Measurements from ENCODE around the gene PTEN.

DNA sequence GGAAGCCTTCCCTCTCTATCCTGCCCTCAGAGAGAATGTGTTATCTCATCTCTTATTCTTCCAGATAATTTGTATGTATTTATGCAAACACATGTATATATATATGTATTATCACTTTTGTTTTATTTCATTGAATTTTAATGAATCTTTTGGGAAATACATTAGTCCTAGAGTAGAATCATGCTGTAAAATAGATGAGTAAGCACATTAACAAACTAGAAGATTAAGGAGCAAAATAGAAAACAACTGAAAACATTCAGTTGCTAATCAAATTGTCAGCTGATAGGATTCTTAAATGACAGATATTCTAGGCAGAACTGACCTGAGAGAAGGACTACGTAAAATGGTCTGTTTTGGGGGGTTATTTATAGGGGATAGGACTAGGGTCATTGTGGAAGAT, 11.3 kb upstream of the PTEN start:
- TF ChIP-seq YY1 (IDR thresholded peaks at IDR 0.05; ENCODE audit: low read depth) (no peak), RAD21 (IDR thresholded peaks at IDR 0.05; ENCODE audit: low read depth) (no peak), CREB1 (IDR thresholded peaks at IDR 0.05; ENCODE audit: low read depth) (no peak), EP300 (IDR thresholded peaks at IDR 0.05; ENCODE audit: borderline replicate concordance) (no peak), CEBPB (IDR thresholded peaks at IDR 0.05) (no peak), TEAD4 (IDR thresholded peaks at IDR 0.05) (no peak), TAF1 (IDR thresholded peaks at IDR 0.05; ENCODE audit: low read depth) (no peak), FOXM1 (IDR thresholded peaks at IDR 0.05; ENCODE audit: borderline replicate concordance, low read depth) (no peak)
- TF ChIP-seq, protein P1, sequence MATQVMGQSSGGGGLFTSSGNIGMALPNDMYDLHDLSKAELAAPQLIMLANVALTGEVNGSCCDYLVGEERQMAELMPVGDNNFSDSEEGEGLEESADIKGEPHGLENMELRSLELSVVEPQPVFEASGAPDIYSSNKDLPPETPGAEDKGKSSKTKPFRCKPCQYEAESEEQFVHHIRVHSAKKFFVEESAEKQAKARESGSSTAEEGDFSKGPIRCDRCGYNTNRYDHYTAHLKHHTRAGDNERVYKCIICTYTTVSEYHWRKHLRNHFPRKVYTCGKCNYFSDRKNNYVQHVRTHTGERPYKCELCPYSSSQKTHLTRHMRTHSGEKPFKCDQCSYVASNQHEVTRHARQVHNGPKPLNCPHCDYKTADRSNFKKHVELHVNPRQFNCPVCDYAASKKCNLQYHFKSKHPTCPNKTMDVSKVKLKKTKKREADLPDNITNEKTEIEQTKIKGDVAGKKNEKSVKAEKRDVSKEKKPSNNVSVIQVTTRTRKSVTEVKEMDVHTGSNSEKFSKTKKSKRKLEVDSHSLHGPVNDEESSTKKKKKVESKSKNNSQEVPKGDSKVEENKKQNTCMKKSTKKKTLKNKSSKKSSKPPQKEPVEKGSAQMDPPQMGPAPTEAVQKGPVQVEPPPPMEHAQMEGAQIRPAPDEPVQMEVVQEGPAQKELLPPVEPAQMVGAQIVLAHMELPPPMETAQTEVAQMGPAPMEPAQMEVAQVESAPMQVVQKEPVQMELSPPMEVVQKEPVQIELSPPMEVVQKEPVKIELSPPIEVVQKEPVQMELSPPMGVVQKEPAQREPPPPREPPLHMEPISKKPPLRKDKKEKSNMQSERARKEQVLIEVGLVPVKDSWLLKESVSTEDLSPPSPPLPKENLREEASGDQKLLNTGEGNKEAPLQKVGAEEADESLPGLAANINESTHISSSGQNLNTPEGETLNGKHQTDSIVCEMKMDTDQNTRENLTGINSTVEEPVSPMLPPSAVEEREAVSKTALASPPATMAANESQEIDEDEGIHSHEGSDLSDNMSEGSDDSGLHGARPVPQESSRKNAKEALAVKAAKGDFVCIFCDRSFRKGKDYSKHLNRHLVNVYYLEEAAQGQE (IDR thresholded peaks at IDR 0.05; ENCODE audit: low read depth) = no peak
- TF ChIP-seq, protein P2, sequence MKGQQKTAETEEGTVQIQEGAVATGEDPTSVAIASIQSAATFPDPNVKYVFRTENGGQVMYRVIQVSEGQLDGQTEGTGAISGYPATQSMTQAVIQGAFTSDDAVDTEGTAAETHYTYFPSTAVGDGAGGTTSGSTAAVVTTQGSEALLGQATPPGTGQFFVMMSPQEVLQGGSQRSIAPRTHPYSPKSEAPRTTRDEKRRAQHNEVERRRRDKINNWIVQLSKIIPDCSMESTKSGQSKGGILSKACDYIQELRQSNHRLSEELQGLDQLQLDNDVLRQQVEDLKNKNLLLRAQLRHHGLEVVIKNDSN (IDR thresholded peaks at IDR 0.05) = no peak
- TF ChIP-seq, protein P3, sequence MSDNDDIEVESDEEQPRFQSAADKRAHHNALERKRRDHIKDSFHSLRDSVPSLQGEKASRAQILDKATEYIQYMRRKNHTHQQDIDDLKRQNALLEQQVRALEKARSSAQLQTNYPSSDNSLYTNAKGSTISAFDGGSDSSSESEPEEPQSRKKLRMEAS (IDR thresholded peaks at IDR 0.05) = no peak
